OCI-LY1 (cell line): Measurements from ENCODE around the gene SV2A.

Experiments used
- H2AFZ ChIP-seq: fragments of 200-600 bp; sonication (generic), shearing (Covaris generic); 2 replicates; pipeline ENCODE4 v1.6.0; 2014; ENCODE audit warnings: antibody characterized with exemption, mild to moderate bottlenecking, low read length
- H3F3A ChIP-seq: fragments of 200-600 bp; sonication (generic), shearing (Covaris generic); 2 replicates; pipeline ENCODE4 v1.6.0; 2014; ENCODE audit warnings: mild to moderate bottlenecking, antibody characterized with exemption, low read length, moderate library complexity; ENCODE audit not compliant: insufficient read depth
- H3K27ac ChIP-seq: fragments of 200-600 bp; sonication (generic); 2 replicates; pipeline ENCODE4 v1.5.1; 2014; ENCODE audit warnings: low read length, mixed run types, mild to moderate bottlenecking, low read depth; ENCODE audit not compliant: poor library complexity, severe bottlenecking
- H3K27me3 ChIP-seq: fragments of 200-600 bp; sonication (generic); 2 replicates; pipeline ENCODE4 v1.6.0; 2014; ENCODE audit warnings: antibody characterized with exemption, mild to moderate bottlenecking, low read length, moderate library complexity; ENCODE audit not compliant: insufficient read depth
- H3K36me3 ChIP-seq: fragments of 200-600 bp; sonication (generic); 2 replicates; pipeline ENCODE4 v1.6.1; 2014; ENCODE audit warnings: mild to moderate bottlenecking, antibody characterized with exemption, low read length, moderate library complexity, mixed read lengths; ENCODE audit not compliant: insufficient read depth
- H3K4me1 ChIP-seq: fragments of 200-600 bp; sonication (generic); 2 replicates; pipeline ENCODE4 v1.5.1; 2014; ENCODE audit warnings: mild to moderate bottlenecking, low read length, moderate library complexity; ENCODE audit not compliant: insufficient read depth, severe bottlenecking
- H3K4me2 ChIP-seq: fragments of 200-600 bp; sonication (generic), shearing (Covaris generic); 2 replicates; pipeline ENCODE4 v1.6.1; 2014; ENCODE audit warnings: low read length
- H3K4me3 ChIP-seq: fragments of 200-600 bp; sonication (generic); 2 replicates; pipeline ENCODE4 v1.5.1; 2014; ENCODE audit warnings: low read length, low read depth, mild to moderate bottlenecking, mixed read lengths; ENCODE audit not compliant: poor library complexity, severe bottlenecking
- H3K79me2 ChIP-seq: fragments of 200-600 bp; shearing (Covaris generic); 2 replicates; pipeline ENCODE4 v1.6.1; 2016; ENCODE audit warnings: mixed run types, low read length, mixed read lengths; ENCODE audit not compliant: insufficient read depth
- H3K9ac ChIP-seq: fragments of 200-600 bp; sonication (generic), shearing (Covaris generic); 2 replicates; pipeline ENCODE4 v1.6.1; 2014; ENCODE audit warnings: mild to moderate bottlenecking, low read length, mixed read lengths
- H3K9me2 ChIP-seq: fragments of 200-600 bp; sonication (generic), shearing (Covaris generic); 2 replicates; pipeline ENCODE4 v1.6.1; 2014; ENCODE audit warnings: low read depth, mild to moderate bottlenecking, low read length, mixed read lengths
- H3K9me3 ChIP-seq: fragments of 200-600 bp; shearing (Covaris generic); 2 replicates; pipeline ENCODE4 v1.6.1; 2014; ENCODE audit warnings: low read length, mixed read lengths
- H4K20me1 ChIP-seq: fragments of 200-600 bp; sonication (generic), shearing (Covaris generic); 2 replicates; pipeline ENCODE4 v1.6.0; 2016; ENCODE audit warnings: mild to moderate bottlenecking, low read length; ENCODE audit not compliant: insufficient read depth
- EZH2 ChIP-seq: fragments of 200-600 bp; sonication (generic), shearing (Covaris generic); IDR thresholded peaks from 2 replicates; pipeline ENCODE4 v1.8.0; 2017; ENCODE audit warnings: borderline replicate concordance, mixed run types, mild to moderate bottlenecking, antibody characterized with exemption, low read length, moderate library complexity, mixed read lengths
- TF ChIP-seq, protein P1 (sequence below): fragments of 200-600 bp; sonication (generic), shearing (Covaris generic); IDR thresholded peaks from 2 replicates; pipeline ENCODE4 v1.5.1; 2017; ENCODE audit warnings: mild to moderate bottlenecking, antibody characterized with exemption, low read length, moderate library complexity, mixed read lengths

Gene SV2A

GRCh38 chr1:149937759-149938158 lies 20.1 kb upstream of the SV2A start:
- H3K36me3 ChIP-seq, result no peaks in the 10 kb centered on the region
- H3K9ac ChIP-seq, result no peak overlapping the region
- H3K4me1 ChIP-seq, result no peaks in the 10 kb centered on the region
- no peaks in the 10 kb centered on the region for H3F3A ChIP-seq
- H3K9me2 ChIP-seq, result no peaks in the 10 kb centered on the region
- no peaks in the 10 kb centered on the region for H3K9me3 ChIP-seq
- no peaks in the 10 kb centered on the region for H3K79me2 ChIP-seq
- H3K4me3 ChIP-seq, result no peak overlapping the region
- H3K27me3 ChIP-seq, result no peaks in the 10 kb centered on the region; the same call in 1 of the 2 replicates
- TF ChIP-seq EZH2, result no peak
- TF ChIP-seq, protein P1, sequence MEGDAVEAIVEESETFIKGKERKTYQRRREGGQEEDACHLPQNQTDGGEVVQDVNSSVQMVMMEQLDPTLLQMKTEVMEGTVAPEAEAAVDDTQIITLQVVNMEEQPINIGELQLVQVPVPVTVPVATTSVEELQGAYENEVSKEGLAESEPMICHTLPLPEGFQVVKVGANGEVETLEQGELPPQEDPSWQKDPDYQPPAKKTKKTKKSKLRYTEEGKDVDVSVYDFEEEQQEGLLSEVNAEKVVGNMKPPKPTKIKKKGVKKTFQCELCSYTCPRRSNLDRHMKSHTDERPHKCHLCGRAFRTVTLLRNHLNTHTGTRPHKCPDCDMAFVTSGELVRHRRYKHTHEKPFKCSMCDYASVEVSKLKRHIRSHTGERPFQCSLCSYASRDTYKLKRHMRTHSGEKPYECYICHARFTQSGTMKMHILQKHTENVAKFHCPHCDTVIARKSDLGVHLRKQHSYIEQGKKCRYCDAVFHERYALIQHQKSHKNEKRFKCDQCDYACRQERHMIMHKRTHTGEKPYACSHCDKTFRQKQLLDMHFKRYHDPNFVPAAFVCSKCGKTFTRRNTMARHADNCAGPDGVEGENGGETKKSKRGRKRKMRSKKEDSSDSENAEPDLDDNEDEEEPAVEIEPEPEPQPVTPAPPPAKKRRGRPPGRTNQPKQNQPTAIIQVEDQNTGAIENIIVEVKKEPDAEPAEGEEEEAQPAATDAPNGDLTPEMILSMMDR, result no peak
- no peak overlapping the region for H2AFZ ChIP-seq
- H3K4me2 ChIP-seq, result no peak overlapping the region
- no peaks in the 10 kb centered on the region for H4K20me1 ChIP-seq
- H3K27ac ChIP-seq, result no peak overlapping the region

GRCh38 chr1:149936992-149937705 lies 19.5 kb upstream of the SV2A start:
- Histone ChIP-seq H3F3A (no peaks in the 10 kb centered on the region), H3K9me2 (no peaks in the 10 kb centered on the region), H3K9me3 (no peaks in the 10 kb centered on the region), H3K27ac (no peak overlapping the region), H3K79me2 (no peaks in the 10 kb centered on the region), H3K9ac (no peak overlapping the region), H3K4me3 (no peak overlapping the region), H3K4me2 (no peak overlapping the region), H4K20me1 (no peaks in the 10 kb centered on the region), H3K4me1 (no peaks in the 10 kb centered on the region), H2AFZ (no peak overlapping the region), H3K27me3 (no peaks in the 10 kb centered on the region; the same call in 1 of the 2 replicates), H3K36me3 (no peaks in the 10 kb centered on the region)
- no peak for TF ChIP-seq EZH2
- TF ChIP-seq, protein P1, result no peak

- H3K27ac ChIP-seq, result no peak within 1 kb of the TSS
- H3K4me2 ChIP-seq, result no peak within 1 kb of the TSS
- no peak within 1 kb of the TSS for H3K9ac ChIP-seq
Measured at GRCh38 chr1:149936170-149936991, 18.7 kb upstream of the SV2A start, which contains the start of gene MTMR11. Gene MTMR11, minus strand, starts transcription at chr1:149936879. Its CDS starts 232 bp downstream, at chr1:149936647.

More at GRCh38 chr1:149936170-149936991, 18.7 kb upstream of the SV2A start, which contains the start of gene MTMR11:
- H3K9me2 ChIP-seq, result no peaks in the 10 kb centered on the region
- no peaks in the 10 kb centered on the region; the same call in 1 of the 2 replicates for H3K27me3 ChIP-seq
- no peak within 1 kb of the TSS for H2AFZ ChIP-seq
- H4K20me1 ChIP-seq, result no peaks in the 10 kb centered on the region
- H3K4me1 ChIP-seq, result no peaks in the 10 kb centered on the region
- TF ChIP-seq, protein P1, result no peak
- TF ChIP-seq EZH2, result no peak
- no peaks in the 10 kb centered on the region for H3K36me3 ChIP-seq
- no peaks in the 10 kb centered on the region for H3K79me2 ChIP-seq
- H3K9me3 ChIP-seq, result no peaks in the 10 kb centered on the region
- no peak within 1 kb of the TSS for H3K4me3 ChIP-seq
- H3F3A ChIP-seq, result no peaks in the 10 kb centered on the region
